ENCODE results near the gene GRIN3A. TPM values are rescaled to one million over a fixed set of nuclear protein-coding genes. Genes with fewer than 3 reads are reported as not detected.

Gene GRIN3A
- total RNA-seq, 1 experiment from 2014 or later, result 0.03 TPM

GRCh38 chr9:101527066-101527465 lies 211.4 kb downstream of the GRIN3A start:
- Histone ChIP-seq H3K4me1 (ENCODE audit: control insufficient read depth, insufficient read depth, low read length) (no peaks in the 10 kb centered on the region), H3K36me3 (ENCODE audit: control insufficient read depth, insufficient read depth, low read length) (no peaks in the 10 kb centered on the region), H3K9me3 (ENCODE audit: control insufficient read depth, insufficient read depth, low read depth, low read length) (no peaks in the 10 kb centered on the region), H3K4me3 (ENCODE audit: low read depth in 2 of 2, low read length in 2 of 2) (no peak overlapping the region), H3K27ac (ENCODE audit: low read length) (no peak overlapping the region), H3K27me3 (ENCODE audit: control insufficient read depth, insufficient read depth, low read length) (no peaks in the 10 kb centered on the region)
- BruUV-seq (replicated peaks), result no TSS peak
- POLR2A ChIA-PET, result no interaction called here
- intact Hi-C loops (cut with micrococcal nuclease; ENCODE audit: unreplicated experiment), result no loop called here
- TF ChIP-seq, protein P1, sequence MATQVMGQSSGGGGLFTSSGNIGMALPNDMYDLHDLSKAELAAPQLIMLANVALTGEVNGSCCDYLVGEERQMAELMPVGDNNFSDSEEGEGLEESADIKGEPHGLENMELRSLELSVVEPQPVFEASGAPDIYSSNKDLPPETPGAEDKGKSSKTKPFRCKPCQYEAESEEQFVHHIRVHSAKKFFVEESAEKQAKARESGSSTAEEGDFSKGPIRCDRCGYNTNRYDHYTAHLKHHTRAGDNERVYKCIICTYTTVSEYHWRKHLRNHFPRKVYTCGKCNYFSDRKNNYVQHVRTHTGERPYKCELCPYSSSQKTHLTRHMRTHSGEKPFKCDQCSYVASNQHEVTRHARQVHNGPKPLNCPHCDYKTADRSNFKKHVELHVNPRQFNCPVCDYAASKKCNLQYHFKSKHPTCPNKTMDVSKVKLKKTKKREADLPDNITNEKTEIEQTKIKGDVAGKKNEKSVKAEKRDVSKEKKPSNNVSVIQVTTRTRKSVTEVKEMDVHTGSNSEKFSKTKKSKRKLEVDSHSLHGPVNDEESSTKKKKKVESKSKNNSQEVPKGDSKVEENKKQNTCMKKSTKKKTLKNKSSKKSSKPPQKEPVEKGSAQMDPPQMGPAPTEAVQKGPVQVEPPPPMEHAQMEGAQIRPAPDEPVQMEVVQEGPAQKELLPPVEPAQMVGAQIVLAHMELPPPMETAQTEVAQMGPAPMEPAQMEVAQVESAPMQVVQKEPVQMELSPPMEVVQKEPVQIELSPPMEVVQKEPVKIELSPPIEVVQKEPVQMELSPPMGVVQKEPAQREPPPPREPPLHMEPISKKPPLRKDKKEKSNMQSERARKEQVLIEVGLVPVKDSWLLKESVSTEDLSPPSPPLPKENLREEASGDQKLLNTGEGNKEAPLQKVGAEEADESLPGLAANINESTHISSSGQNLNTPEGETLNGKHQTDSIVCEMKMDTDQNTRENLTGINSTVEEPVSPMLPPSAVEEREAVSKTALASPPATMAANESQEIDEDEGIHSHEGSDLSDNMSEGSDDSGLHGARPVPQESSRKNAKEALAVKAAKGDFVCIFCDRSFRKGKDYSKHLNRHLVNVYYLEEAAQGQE (IDR thresholded peaks at IDR 0.05; ENCODE audit: insufficient read depth in 1 of 2, low read depth in 2 of 2, low read length in 1 of 2), result no peak
- TF ChIP-seq SIN3A (IDR thresholded peaks at IDR 0.05; ENCODE audit: borderline replicate concordance, insufficient read depth, low read depth, low read length), result no peak
- TF ChIP-seq TCF7L2 (IDR thresholded peaks at IDR 0.05; ENCODE audit: low read depth, low read length), result no peak
- no peak for TF ChIP-seq POLR2AphosphoS5 (IDR thresholded peaks at IDR 0.05; ENCODE audit: low read depth, low read length)
- no peak for TF ChIP-seq CTCF (IDR thresholded peaks at IDR 0.05)
- no peak for DNase-seq (ENCODE audit: low read depth, low spot score)
- in situ Hi-C loops (cut with HindIII; ENCODE audit: low pct_unique_long_range_greater_than_20kb, low sequenced_read_pairs), result no loop called here
- CTCF ChIA-PET, result interaction anchor here (0.8 kb wide), 1 partner anchor 78 kb away, joined by 3 read pairs; no protein-coding TSS in a partner anchor
- ATAC-seq, result no peak

GRCh38 chr9:101524371-101524770 lies 214.1 kb downstream of the GRIN3A start:
- Histone ChIP-seq H3K9me3 (ENCODE audit: control insufficient read depth, insufficient read depth, low read depth, low read length) (no peaks in the 10 kb centered on the region), H3K36me3 (ENCODE audit: control insufficient read depth, insufficient read depth, low read length) (no peaks in the 10 kb centered on the region), H3K27me3 (ENCODE audit: control insufficient read depth, insufficient read depth, low read length) (no peaks in the 10 kb centered on the region), H3K27ac (ENCODE audit: low read length) (no peak overlapping the region), H3K4me3 (ENCODE audit: low read depth in 2 of 2, low read length in 2 of 2) (no peak overlapping the region), H3K4me1 (ENCODE audit: control insufficient read depth, insufficient read depth, low read length) (no peaks in the 10 kb centered on the region)
- ChIA-PET CTCF (no interaction called here), POLR2A (no interaction called here)
- in situ Hi-C loops (cut with HindIII; ENCODE audit: low pct_unique_long_range_greater_than_20kb, low sequenced_read_pairs), result no loop called here
- intact Hi-C loops (cut with micrococcal nuclease; ENCODE audit: unreplicated experiment), result no loop called here
- TF ChIP-seq CTCF (IDR thresholded peaks at IDR 0.05) (no peak), SIN3A (IDR thresholded peaks at IDR 0.05; ENCODE audit: borderline replicate concordance, insufficient read depth, low read depth, low read length) (no peak), TCF7L2 (IDR thresholded peaks at IDR 0.05; ENCODE audit: low read depth, low read length) (no peak), POLR2AphosphoS5 (IDR thresholded peaks at IDR 0.05; ENCODE audit: low read depth, low read length) (no peak)
- TF ChIP-seq, protein P1 (IDR thresholded peaks at IDR 0.05; ENCODE audit: insufficient read depth in 1 of 2, low read depth in 2 of 2, low read length in 1 of 2), result no peak
- DNase-seq (ENCODE audit: low read depth, low spot score) (no peak), ATAC-seq (no peak)
- BruUV-seq (replicated peaks), result no TSS peak

Other genes starting within 250 kb of the GRIN3A start
- gene RNF20, start 204.8 kb downstream of the GRIN3A start, total RNA-seq (2021; ENCODE audit: unreplicated experiment), result 37.5 TPM
- gene PPP3R2, start 143.7 kb downstream of the GRIN3A start, total RNA-seq (2021; ENCODE audit: unreplicated experiment), result not detected

Measured in Panc1 (cell line).